Sigmoid colon (tissue), 4 donors: ENCODE data around the gene SEPTIN11.

Experiments
- POLR2AphosphoS5 ChIP-seq, 4 donors: sonication (generic); formaldehyde crosslinking; IDR thresholded peaks; one replicate each; pipeline ENCODE4 v1.6.1; 2017; ENCODE audit warnings: antibody characterized with exemption in 4 of 4
- TF ChIP-seq, protein P1 (sequence below), 4 experiments: fragments of 450-650 bp in 3 of 4; fragments of 200-600 bp in 1 of 4; IDR thresholded peaks; one replicate each; pipeline ENCODE4 v1.5.1; 2016 to 2019; ENCODE audit warnings: antibody characterized with exemption in 4 of 4, mild to moderate bottlenecking in 3 of 4, moderate library complexity in 2 of 4

DNA sequence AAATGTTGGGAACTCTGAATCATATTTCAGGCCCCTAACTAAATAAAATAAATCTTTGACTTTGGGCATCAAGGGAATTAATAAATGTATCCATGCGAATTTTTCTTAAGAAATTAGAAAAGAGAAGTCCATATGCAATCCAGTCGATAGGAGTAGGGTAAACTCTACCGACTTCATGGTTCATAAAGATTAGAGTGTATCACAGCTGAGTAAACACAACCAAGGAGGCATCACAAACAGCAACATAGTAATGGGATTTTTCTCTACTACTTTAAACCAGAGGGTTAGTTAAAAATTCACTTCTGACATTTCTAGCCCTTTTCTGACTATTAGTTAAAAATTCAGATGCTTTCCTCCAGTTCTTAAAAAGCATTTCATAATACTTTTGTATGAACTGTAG is 19.9 kb downstream of the SEPTIN11 start:
- TF ChIP-seq, protein P1, sequence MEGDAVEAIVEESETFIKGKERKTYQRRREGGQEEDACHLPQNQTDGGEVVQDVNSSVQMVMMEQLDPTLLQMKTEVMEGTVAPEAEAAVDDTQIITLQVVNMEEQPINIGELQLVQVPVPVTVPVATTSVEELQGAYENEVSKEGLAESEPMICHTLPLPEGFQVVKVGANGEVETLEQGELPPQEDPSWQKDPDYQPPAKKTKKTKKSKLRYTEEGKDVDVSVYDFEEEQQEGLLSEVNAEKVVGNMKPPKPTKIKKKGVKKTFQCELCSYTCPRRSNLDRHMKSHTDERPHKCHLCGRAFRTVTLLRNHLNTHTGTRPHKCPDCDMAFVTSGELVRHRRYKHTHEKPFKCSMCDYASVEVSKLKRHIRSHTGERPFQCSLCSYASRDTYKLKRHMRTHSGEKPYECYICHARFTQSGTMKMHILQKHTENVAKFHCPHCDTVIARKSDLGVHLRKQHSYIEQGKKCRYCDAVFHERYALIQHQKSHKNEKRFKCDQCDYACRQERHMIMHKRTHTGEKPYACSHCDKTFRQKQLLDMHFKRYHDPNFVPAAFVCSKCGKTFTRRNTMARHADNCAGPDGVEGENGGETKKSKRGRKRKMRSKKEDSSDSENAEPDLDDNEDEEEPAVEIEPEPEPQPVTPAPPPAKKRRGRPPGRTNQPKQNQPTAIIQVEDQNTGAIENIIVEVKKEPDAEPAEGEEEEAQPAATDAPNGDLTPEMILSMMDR (IDR thresholded peaks at IDR 0.05), result no peak
- no peak for TF ChIP-seq POLR2AphosphoS5 (IDR thresholded peaks at IDR 0.05)
